AG09319 (cell line): ENCODE data around the gene HNRNPF.
"Not testable (repeated sequence)": the region's sequence is repeated elsewhere in the genome, so short reads cannot be mapped to it uniquely, and the experiment has no call there.

Source experiments
- DNase-seq: peaks from one replicate; pipeline ENCODE4 v3.0.0-alpha.2; 2010; ENCODE audit warnings: low read depth; ENCODE audit errors: extremely low read depth
- CTCF ChIP-seq: IDR thresholded peaks from 2 replicates; pipeline ENCODE4 v1.5.1; 2011; ENCODE audit warnings: low read depth, mild to moderate bottlenecking, inconsistent platforms, low read length, moderate library complexity

Gene HNRNPF

GRCh38 chr10:43340619-43341018 lies 68.4 kb downstream of the HNRNPF start:
- DNase-seq: no peak
- TF ChIP-seq CTCF: no peak

- TF ChIP-seq CTCF: no peak
- no peak for DNase-seq
Observed at GRCh38 chr10:43340101-43340500, 68.9 kb downstream of the HNRNPF start.

GRCh38 chr10:43339136-43339535 lies 69.8 kb downstream of the HNRNPF start:
- no peak for TF ChIP-seq CTCF
- DNase-seq: no peak

GRCh38 chr10:43338117-43338516 lies 70.9 kb downstream of the HNRNPF start:
- TF ChIP-seq CTCF: no peak
- no peak for DNase-seq

GRCh38 chr10:43337536-43337935 lies 71.5 kb downstream of the HNRNPF start:
- DNase-seq: not testable (repeated sequence)

GRCh38 chr10:43336641-43337318 lies 72.2 kb downstream of the HNRNPF start:
- no peak for DNase-seq

GRCh38 chr10:43336061-43336460 lies 72.9 kb downstream of the HNRNPF start:
- no peak for TF ChIP-seq CTCF
- no peak for DNase-seq

More at GRCh38 chr10:43336641-43337318, 72.2 kb downstream of the HNRNPF start:
- no peak for TF ChIP-seq CTCF
